H1 (cell line): Measurements from ENCODE around the gene ADIPOQ. TPM values are rescaled to one million over a fixed set of nuclear protein-coding genes. Genes with fewer than 3 reads are reported as not detected.

Experiments
- ATF2 ChIP-seq: IDR thresholded peaks from 2 replicates; pipeline ENCODE4 v1.6.1; 2012; ENCODE audit warnings: low read length, inconsistent platforms
- CBX5 ChIP-seq: fragments of 300-800, 300-1000 bp; sonication (generic); IDR thresholded peaks from 2 replicates; pipeline ENCODE4 v1.7.1; 2016; ENCODE audit warnings: antibody characterized with exemption, low read length, low read depth
- CHD2 ChIP-seq: IDR thresholded peaks from 2 replicates; pipeline ENCODE4 v1.6.1; 2012; ENCODE audit warnings: low read length, improper control_type of control experiment
- E2F6 ChIP-seq: IDR thresholded peaks from 2 replicates; pipeline ENCODE4 v1.6.1; 2012; ENCODE audit warnings: inconsistent platforms
- EGR1 ChIP-seq: IDR thresholded peaks from 2 replicates; pipeline ENCODE4 v1.6.1; 2011; ENCODE audit warnings: low read depth, low read length, borderline replicate concordance
- GABPA ChIP-seq: IDR thresholded peaks from 2 replicates; pipeline ENCODE4 v1.6.1; 2011; ENCODE audit warnings: mild to moderate bottlenecking, low read length, moderate library complexity, borderline replicate concordance; ENCODE audit not compliant: insufficient read depth
- JUN ChIP-seq: IDR thresholded peaks from 2 replicates; pipeline ENCODE4 v1.6.1; 2011; ENCODE audit warnings: low read depth, mild to moderate bottlenecking, improper control_type of control experiment, low read length
- JUND ChIP-seq: IDR thresholded peaks from 2 replicates; pipeline ENCODE4 v1.6.1; 2011; ENCODE audit warnings: mild to moderate bottlenecking, improper control_type of control experiment, low read length
- KDM4A ChIP-seq: IDR thresholded peaks from one replicate; pipeline ENCODE4 v1.7.1; 2012; ENCODE audit warnings: low read depth, mild to moderate bottlenecking, moderate library complexity, low read length, inconsistent platforms; ENCODE audit not compliant: severe bottlenecking
- POLR2A ChIP-seq, 2 experiments: IDR thresholded peaks; 1 replicate in 1 of 2; 2 replicates in 1 of 2; pipeline ENCODE4 v1.6.1; 2011; ENCODE audit warnings: low read depth in 2 of 2, low read length in 2 of 2, mild to moderate bottlenecking in 2 of 2; ENCODE audit errors: control extremely low read depth in 1 of 2
- POLR2AphosphoS5 ChIP-seq: IDR thresholded peaks from 2 replicates; pipeline ENCODE4 v1.6.1; 2011; ENCODE audit warnings: low read depth, low read length
- RBBP5 ChIP-seq: IDR thresholded peaks from 2 replicates; pipeline ENCODE4 v1.7.1; 2012; ENCODE audit warnings: low read depth, mild to moderate bottlenecking, inconsistent platforms, low read length, moderate library complexity, borderline replicate concordance
- RFX5 ChIP-seq: IDR thresholded peaks from 2 replicates; pipeline ENCODE4 v1.6.1; 2011; ENCODE audit warnings: low read depth, low read length, improper control_type of control experiment, borderline replicate concordance
- RXRA ChIP-seq: IDR thresholded peaks from 2 replicates; pipeline ENCODE4 v1.6.1; 2011; ENCODE audit warnings: low read depth, mild to moderate bottlenecking, low read length, moderate library complexity; ENCODE audit not compliant: insufficient read depth
- SAP30 ChIP-seq: fragments of 300-600 bp; sonication (generic); IDR thresholded peaks from 2 replicates; pipeline ENCODE4 v1.7.1; 2012; ENCODE audit warnings: low read length, moderate library complexity, mild to moderate bottlenecking, inconsistent platforms; ENCODE audit not compliant: insufficient read depth, insufficient replicate concordance
- SIN3A ChIP-seq, 2 experiments: IDR thresholded peaks in 1 of 2; conservative IDR thresholded peaks in 1 of 2; 2 replicates each; pipeline ENCODE4 v1.6.1; 2011 to 2012; ENCODE audit warnings: low read length in 2 of 2, improper control_type of control experiment in 1 of 2, low read depth in 1 of 2, mild to moderate bottlenecking in 1 of 2
- SRF ChIP-seq: IDR thresholded peaks from 2 replicates; pipeline ENCODE4 v1.6.1; 2011; ENCODE audit warnings: mild to moderate bottlenecking, low read depth, low read length, moderate library complexity
- TCF12 ChIP-seq: IDR thresholded peaks from 2 replicates; pipeline ENCODE4 v1.6.1; 2011; ENCODE audit warnings: low read depth, mild to moderate bottlenecking, low read length
- USF2 ChIP-seq: IDR thresholded peaks from 2 replicates; pipeline ENCODE4 v1.6.1; 2011; ENCODE audit warnings: low read length, improper control_type of control experiment
- YY1 ChIP-seq: IDR thresholded peaks from 2 replicates; pipeline ENCODE4 v1.6.1; 2011; ENCODE audit warnings: low read depth, mild to moderate bottlenecking, low read length
- polyA plus RNA-seq, 7 experiments: library from polyadenylated mRNA; depleted of rRNA in 3 of 7; stranded (reverse) in 5 of 7; unstranded in 2 of 7; fragments of >200 nt in 5 of 7; fragments of 200-250 nt in 2 of 7; gene quantifications; 1 replicate in 5 of 7; 2 replicates in 1 of 7; 4 replicates in 1 of 7; pipeline versions ENCODE4 v1.2.1 to v1.2.3, GENCODE V29; 2011 to 2013; ENCODE audit warnings: missing spikeins in 2 of 7, mixed read lengths in 2 of 7
- total RNA-seq: library from RNA; stranded (reverse); fragmentation: NEBNext Ultra II Directional; extraction: Animal tissue kit (Norgen Biotek cat#: 25700); gene quantifications from 2 replicates; pipeline ENCODE4 v1.2.1, GENCODE V29; 2021

The ADIPOQ gene
- total and polyA plus RNA-seq, 2 of the 8 experiments (the other 6 are each of a cell fraction or from before 2014, with no cell fraction given), result not detected

- peak; percentile 91 for TF ChIP-seq E2F6
- no peak for TF ChIP-seq JUND
- peak; percentile 81 for TF ChIP-seq POLR2AphosphoS5
- TF ChIP-seq CHD2, result peak; percentile 31; the same call in 1 of the 2 replicates
- TF ChIP-seq ATF2, result peak; percentile 55; the same call in 1 of the 2 replicates
- TF ChIP-seq RXRA, result no peak
- TF ChIP-seq SIN3A (conservative IDR thresholded peaks at IDR 0.05 in 1 of 2, IDR thresholded peaks at IDR 0.05 in 1 of 2; ENCODE audit: low read depth in 1 of 2, low read length in 2 of 2), result peak in 1 of 2 experiments; percentile 73; a peak in 2 of 4 replicates
- TF ChIP-seq JUN, result no peak
- TF ChIP-seq KDM4A, result peak; percentile 78
- TF ChIP-seq GABPA, result peak; percentile 90
- no peak for TF ChIP-seq RFX5
- TF ChIP-seq CBX5, result no peak
- peak; percentile 71; the same call in 1 of the 2 replicates for TF ChIP-seq SRF
- no peak for TF ChIP-seq YY1
- peak; percentile 93 for TF ChIP-seq RBBP5
- no peak for TF ChIP-seq TCF12
- TF ChIP-seq EGR1, result no peak
- TF ChIP-seq USF2, result no peak
- TF ChIP-seq SAP30, result no peak
- TF ChIP-seq POLR2A (IDR thresholded peaks at IDR 0.05; ENCODE audit: control extremely low read depth in 1 of 2, low read depth in 2 of 2, low read length in 2 of 2), result peak; percentile 67 to 96
Measured at GRCh38 chr3:186806089-186807055, 36.1 kb upstream of the ADIPOQ start, which contains the start of gene RFC4 (continued).
